SK-N-SH (cell line): Measurements from ENCODE around the gene CD180.

Source experiments
- CTCF ChIP-seq: fragments of 200-600 bp; sonication (generic); IDR thresholded peaks from 2 replicates; pipeline ENCODE4 v1.6.1; 2017; ENCODE audit warnings: antibody characterized with exemption, mild to moderate bottlenecking, moderate library complexity
- EZH2phosphoT487 ChIP-seq: fragments of 200-600 bp; sonication (generic); IDR thresholded peaks from 2 replicates; pipeline ENCODE4 v1.6.1; 2017; ENCODE audit warnings: low read depth, mixed run types, mild to moderate bottlenecking, antibody characterized with exemption, moderate library complexity, borderline replicate concordance
- FOXM1 ChIP-seq: IDR thresholded peaks from 2 replicates; pipeline ENCODE4 v1.4.0; 2012; ENCODE audit warnings: low read depth, mild to moderate bottlenecking
- GABPA ChIP-seq: IDR thresholded peaks from 2 replicates; pipeline ENCODE4 v1.4.0; 2012; ENCODE audit warnings: low read depth, mild to moderate bottlenecking
- GATA2 ChIP-seq: sonication (generic); formaldehyde crosslinking; IDR thresholded peaks from 2 replicates; pipeline ENCODE4 v1.5.0; 2020; ENCODE audit warnings: mild to moderate bottlenecking, missing genetic modification reagents
- MAX ChIP-seq: IDR thresholded peaks from 2 replicates; pipeline ENCODE4 v1.4.0; 2012; ENCODE audit warnings: low read depth
- SIN3A ChIP-seq: IDR thresholded peaks from 2 replicates; pipeline ENCODE4 v1.6.1; 2012; ENCODE audit warnings: low read depth, mild to moderate bottlenecking, low read length, moderate library complexity, borderline replicate concordance
- SMC3 ChIP-seq: IDR thresholded peaks from 2 replicates; pipeline ENCODE4 v1.6.1; 2012; ENCODE audit warnings: low read depth, low read length, improper control_type of control experiment

- TF ChIP-seq MAX: no peak
- no peak for TF ChIP-seq SMC3
- TF ChIP-seq GABPA: no peak
- no peak for TF ChIP-seq CTCF
- TF ChIP-seq GATA2 (CRISPR knock-in tag): no peak
- TF ChIP-seq SIN3A: no peak
- TF ChIP-seq FOXM1: no peak
- no peak for TF ChIP-seq EZH2phosphoT487
These were observed 8.1 kb downstream of the CD180 start for GRCh38 chr5:67188274-67189078.
